HUDEP-2 (cell line): ENCODE measurements around the gene TBCD.
"Not testable (repeated sequence)": the region's sequence is repeated elsewhere in the genome, so short reads cannot be mapped to it uniquely, and the experiment has no call there.

Source experiments
- DNase-seq, 76 experiments: peaks; one replicate each; lab custom pipeline; 2025; ENCODE audit not compliant: unreplicated experiment in 76 of 76; lab: John Stamatoyannopoulos, UW

The TBCD gene

GRCh38 chr17:82960419-82961271 is 208.8 kb downstream of the TBCD start:
- DNase-seq: no peak

GRCh38 chr17:82961366-82962162 is 209.7 kb downstream of the TBCD start:
- no peak for DNase-seq

- no peak for DNase-seq
Observed at GRCh38 chr17:82962163-82962720, 210.4 kb downstream of the TBCD start.

GRCh38 chr17:82963104-82963950 is 211.5 kb downstream of the TBCD start:
- DNase-seq: peak in 33 of 76 experiments; percentile 2 to 42 (median 19)

- DNase-seq: not testable (repeated sequence)
Observed at GRCh38 chr17:82964451-82964850, 212.6 kb downstream of the TBCD start.

GRCh38 chr17:82964851-82965341 is 213.0 kb downstream of the TBCD start:
- DNase-seq: no peak

- DNase-seq: no peak
Observed at GRCh38 chr17:82965371-82965770, 213.5 kb downstream of the TBCD start.

GRCh38 chr17:82966415-82966814 is 214.6 kb downstream of the TBCD start:
- no peak for DNase-seq

- no peak for DNase-seq
Observed at GRCh38 chr17:82967268-82968032, 215.6 kb downstream of the TBCD start.

GRCh38 chr17:82968033-82968841 is 216.4 kb downstream of the TBCD start:
- not testable (repeated sequence) for DNase-seq

GRCh38 chr17:82970067-82970466 is 218.2 kb downstream of the TBCD start:
- no peak for DNase-seq

- DNase-seq: no peak
Observed at GRCh38 chr17:82970818-82971590, 219.1 kb downstream of the TBCD start.

- no peak for DNase-seq
Observed at GRCh38 chr17:82972836-82973372, 221.0 kb downstream of the TBCD start.

- DNase-seq: no peak
Observed at GRCh38 chr17:82973456-82974135, 221.7 kb downstream of the TBCD start.

- no peak for DNase-seq
Observed at GRCh38 chr17:82974136-82974952, 222.5 kb downstream of the TBCD start.

- DNase-seq: no peak
Observed at GRCh38 chr17:82976982-82977488, 225.2 kb downstream of the TBCD start.
